ENCODE data around the gene PRC1. TPM values are rescaled to one million over a fixed set of nuclear protein-coding genes. Genes with fewer than 3 reads are reported as not detected.

PRC1 gene
- total and polyA plus RNA-seq, 2 donors (not counting 1 experiment from before 2014, with no cell fraction given) = 9.4 to 11.6 TPM

GRCh38 chr15:90998737-90999136, 4.4 kb upstream of the PRC1 start:
- Histone ChIP-seq H3K4me2 (replicated peaks; ENCODE audit: low read depth, low read length, poor library complexity, severe bottlenecking) (no peak overlapping the region), H3K4me3 (ENCODE audit: control extremely low read depth in 1 of 5, extremely low read depth in 1 of 5, insufficient read depth in 1 of 5, low read depth in 2 of 5, low read length in 4 of 5) (no peak overlapping the region), H2AFZ (ENCODE audit: insufficient read depth, low read depth, low read length, poor library complexity, severe bottlenecking) (no peak overlapping the region), H4K20me1 (ENCODE audit: control insufficient read depth, insufficient read depth, low read length, poor library complexity, severe bottlenecking) (no peaks in the 10 kb centered on the region), H3K27me3 (replicated peaks in 1 of 4; ENCODE audit: control extremely low read depth in 1 of 4, control insufficient read depth in 3 of 4, insufficient read depth in 4 of 4, low read length in 3 of 4) (no peaks in the 10 kb centered on the region), H3K36me3 (replicated peaks in 1 of 2; ENCODE audit: control extremely low read depth in 1 of 2, control insufficient read depth in 1 of 2, extremely low read depth in 1 of 2, insufficient read depth in 2 of 2, low read length in 1 of 2) (peaks cover 4 to 39% of the 10 kb centered on the region in 2 experiments), H3K9ac (ENCODE audit: low read length) (no peak overlapping the region), H3K27ac (ENCODE audit: low read length in 2 of 2) (no peak overlapping the region), H3K4me1 (ENCODE audit: control insufficient read depth in 2 of 2, insufficient read depth in 2 of 2, low read length in 2 of 2) (peaks cover 4 to 7% of the 10 kb centered on the region in 2 donors), H3K9me3 (ENCODE audit: control extremely low read depth in 1 of 3, control insufficient read depth in 2 of 3, insufficient read depth in 1 of 3, low read length in 2 of 3) (no peaks in the 10 kb centered on the region), H3K79me2 (ENCODE audit: control insufficient read depth, insufficient read depth, low read length) (peaks cover 2% of the 10 kb centered on the region)
- ATAC-seq (ENCODE audit: low read depth) = no peak
- CTCF ChIA-PET = no interaction called here
- intact Hi-C loops (cut with micrococcal nuclease) = no loop called here
- Mint-ChIP-seq H3K4me3 (no peak overlapping the region), H3K9me3 (ENCODE audit: insufficient read depth) (no peaks in the 10 kb centered on the region), H3K27me3 (no peaks in the 10 kb centered on the region), H3K4me1 (peaks cover 9% of the 10 kb centered on the region), H3K27ac (no peak overlapping the region)
- no peak for DNase-seq
- WGBS (ENCODE audit: insufficient coverage) = 83% methylated on average over 5 of the region's 8 CpGs
- TF ChIP-seq CTCF (IDR thresholded peaks at IDR 0.05) (no peak), EZH2 (IDR thresholded peaks at IDR 0.05; ENCODE audit: borderline replicate concordance, insufficient read depth, low read depth, low read length, poor library complexity, severe bottlenecking) (no peak)
- POLR2A ChIA-PET = no interaction called here

- peaks cover 20% of the 10 kb centered on the region for H3K4me1 Mint-ChIP-seq
- ATAC-seq (ENCODE audit: low read depth) (peak; percentile 9), DNase-seq (no peak)
- H3K9me3 Mint-ChIP-seq (ENCODE audit: insufficient read depth) = no peaks in the 10 kb centered on the region
- H4K20me1 ChIP-seq (ENCODE audit: control insufficient read depth, insufficient read depth, low read length, poor library complexity, severe bottlenecking) = no peaks in the 10 kb centered on the region
- no peaks in the 10 kb centered on the region for H3K9me3 ChIP-seq (ENCODE audit: control extremely low read depth in 1 of 3, control insufficient read depth in 2 of 3, insufficient read depth in 1 of 3, low read length in 2 of 3)
- WGBS (ENCODE audit: insufficient coverage) = 0% methylated on average over 50 of the region's 50 CpGs
- H3K27me3 Mint-ChIP-seq = no peaks in the 10 kb centered on the region
- ChIA-PET CTCF (interaction anchor here (0.7 kb wide), 1 partner anchor 13 kb away, joined by 3 read pairs; no protein-coding TSS in a partner anchor), POLR2A (interaction anchor here (0.6 kb wide), 1 partner anchor 40 kb away, joined by 12 read pairs; no protein-coding TSS in a partner anchor)
- peak overlapping the region; percentile 99 for H2AFZ ChIP-seq (ENCODE audit: insufficient read depth, low read depth, low read length, poor library complexity, severe bottlenecking)
- H3K9ac ChIP-seq (ENCODE audit: low read length) = peak overlapping the region; percentile 94
- no peaks in the 10 kb centered on the region for H3K27me3 ChIP-seq (replicated peaks in 1 of 4; ENCODE audit: control extremely low read depth in 1 of 4, control insufficient read depth in 3 of 4, insufficient read depth in 4 of 4, low read length in 3 of 4)
- H3K4me3 Mint-ChIP-seq = peak overlapping the region; percentile 99
- peak overlapping the region; percentile 77 for H3K4me2 ChIP-seq (replicated peaks; ENCODE audit: low read depth, low read length, poor library complexity, severe bottlenecking)
- intact Hi-C loops (cut with micrococcal nuclease) = loop anchor here (1.0 to 2.0 kb wide), 3 partner anchors 29 to 59 kb away; partner anchors contain the start of genes RCCD1, UNC45A and VPS33B
- H3K79me2 ChIP-seq (ENCODE audit: control insufficient read depth, insufficient read depth, low read length) = peaks cover 33% of the 10 kb centered on the region
- peak overlapping the region; percentile 81 to 90 for H3K27ac ChIP-seq (ENCODE audit: low read length in 2 of 2)
- no peak for TF ChIP-seq CTCF (IDR thresholded peaks at IDR 0.05)
- TF ChIP-seq EZH2 (IDR thresholded peaks at IDR 0.05; ENCODE audit: borderline replicate concordance, insufficient read depth, low read depth, low read length, poor library complexity, severe bottlenecking) = no peak
- peaks cover 10 to 18% of the 10 kb centered on the region in 2 donors for H3K4me1 ChIP-seq (ENCODE audit: control insufficient read depth in 2 of 2, insufficient read depth in 2 of 2, low read length in 2 of 2)
- peak overlapping the region; percentile 96 for H3K27ac Mint-ChIP-seq
- H3K36me3 ChIP-seq (replicated peaks in 1 of 2; ENCODE audit: control extremely low read depth in 1 of 2, control insufficient read depth in 1 of 2, extremely low read depth in 1 of 2, insufficient read depth in 2 of 2, low read length in 1 of 2) = peaks cover 2 to 8% of the 10 kb centered on the region in 2 experiments
- H3K4me3 ChIP-seq (ENCODE audit: control extremely low read depth in 1 of 5, extremely low read depth in 1 of 5, insufficient read depth in 1 of 5, low read depth in 2 of 5, low read length in 4 of 5) = peak overlapping the region; percentile 34 to 93 (median 82)
Observed at GRCh38 chr15:90994059-90994416, 297 bp downstream of the PRC1 start.
